ENCODE measurements around the gene LARP1. TPM values are rescaled to one million over a fixed set of nuclear protein-coding genes. Genes with fewer than 3 reads are reported as not detected.
A peak's percentile ranks its signal among the peaks of the same experiment; 100 is the strongest.

The LARP1 gene
- total RNA-seq, 6 donors from 2014 or later: 107 to 154 (median 129) TPM

- Histone ChIP-seq H3K4me1 (peaks cover 0 to 5% (median 2%) of the 10 kb centered on the region in 4 donors), H3K36me3 (peaks cover 2 to 87% (median 51%) of the 10 kb centered on the region in 4 donors), H3K27me3 (no peaks in the 10 kb centered on the region), H3K4me3 (no peak overlapping the region), H3K9me3 (no peaks in the 10 kb centered on the region), H3K27ac (peak overlapping the region in 1 of 4 donors; percentile 2)
- TF ChIP-seq CTCF (IDR thresholded peaks at IDR 0.05) (no peak), POLR2AphosphoS5 (IDR thresholded peaks at IDR 0.05) (no peak), POLR2A (IDR thresholded peaks at IDR 0.05) (no peak), EP300 (IDR thresholded peaks at IDR 0.05) (no peak)
- ATAC-seq (ENCODE audit: low FRiP score in 2 of 2): peak in 1 of 2 donors; percentile 38
- WGBS, 2 donors: 72 to 78% methylated on average over 7 of the region's 7 CpGs
- no peak for DNase-seq
Observed at GRCh38 chr5:154794525-154795234, 39.5 kb downstream of the LARP1 start.

- peak in 1 of 2 donors; percentile 43 for ATAC-seq (ENCODE audit: low FRiP score in 2 of 2)
- H3K36me3 ChIP-seq: peaks cover 6 to 88% (median 57%) of the 10 kb centered on the region in 4 donors
- H3K27ac ChIP-seq: peak overlapping the region in 1 of 4 donors; percentile 2
- 80 to 82% methylated on average over 3 of the region's 3 CpGs for WGBS, 2 donors
- TF ChIP-seq POLR2AphosphoS5 (IDR thresholded peaks at IDR 0.05): no peak
- no peak for TF ChIP-seq EP300 (IDR thresholded peaks at IDR 0.05)
- TF ChIP-seq POLR2A (IDR thresholded peaks at IDR 0.05): no peak
- no peak for TF ChIP-seq CTCF (IDR thresholded peaks at IDR 0.05)
- no peaks in the 10 kb centered on the region for H3K27me3 ChIP-seq
- no peak overlapping the region for H3K4me3 ChIP-seq
- no peak for DNase-seq
- H3K9me3 ChIP-seq: no peaks in the 10 kb centered on the region
- peaks cover 0 to 5% (median 2%) of the 10 kb centered on the region in 4 donors for H3K4me1 ChIP-seq
Observed at GRCh38 chr5:154795235-154795596, 40.0 kb downstream of the LARP1 start.

- H3K4me3 ChIP-seq: no peak overlapping the region
- ATAC-seq (ENCODE audit: low FRiP score in 2 of 2): no peak
- no peaks in the 10 kb centered on the region for H3K9me3 ChIP-seq
- peaks cover 27 to 88% (median 66%) of the 10 kb centered on the region in 4 donors for H3K36me3 ChIP-seq
- peaks cover 0 to 5% (median 2%) of the 10 kb centered on the region in 4 donors for H3K4me1 ChIP-seq
- TF ChIP-seq POLR2AphosphoS5 (IDR thresholded peaks at IDR 0.05): no peak
- no peak for TF ChIP-seq CTCF (IDR thresholded peaks at IDR 0.05)
- TF ChIP-seq POLR2A (IDR thresholded peaks at IDR 0.05): no peak
- no peak for TF ChIP-seq EP300 (IDR thresholded peaks at IDR 0.05)
- WGBS, 2 donors: 81 to 86% methylated on average over 4 of the region's 4 CpGs
- no peak overlapping the region for H3K27ac ChIP-seq
- no peaks in the 10 kb centered on the region for H3K27me3 ChIP-seq
- no peak for DNase-seq
Observed at GRCh38 chr5:154797762-154798161, 42.6 kb downstream of the LARP1 start.

- TF ChIP-seq POLR2A (IDR thresholded peaks at IDR 0.05) (no peak), POLR2AphosphoS5 (IDR thresholded peaks at IDR 0.05) (no peak), EP300 (IDR thresholded peaks at IDR 0.05) (no peak), CTCF (IDR thresholded peaks at IDR 0.05) (no peak)
- H3K27ac ChIP-seq: no peak overlapping the region
- no peaks in the 10 kb centered on the region for H3K9me3 ChIP-seq
- DNase-seq (no peak), ATAC-seq (ENCODE audit: low FRiP score in 2 of 2) (no peak)
- no peaks in the 10 kb centered on the region for H3K27me3 ChIP-seq
- H3K36me3 ChIP-seq: peaks cover 45 to 88% (median 75%) of the 10 kb centered on the region in 4 donors
- H3K4me1 ChIP-seq: no peaks in the 10 kb centered on the region
- no peak overlapping the region for H3K4me3 ChIP-seq
Observed at GRCh38 chr5:154800582-154800981, 45.4 kb downstream of the LARP1 start.

- H3K27ac ChIP-seq: no peak overlapping the region
Observed at GRCh38 chr5:154801083-154801482, 45.9 kb downstream of the LARP1 start.

More at GRCh38 chr5:154801083-154801482, 45.9 kb downstream of the LARP1 start:
- peaks cover 49 to 92% (median 80%) of the 10 kb centered on the region in 4 donors for H3K36me3 ChIP-seq
- H3K27me3 ChIP-seq: no peaks in the 10 kb centered on the region
- ATAC-seq (ENCODE audit: low FRiP score in 2 of 2) (no peak), DNase-seq (no peak)
- no peaks in the 10 kb centered on the region for H3K4me1 ChIP-seq
- no peaks in the 10 kb centered on the region for H3K9me3 ChIP-seq
- 95 to 98% methylated on average over 3 of the region's 3 CpGs for WGBS, 2 donors
- no peak for TF ChIP-seq CTCF (IDR thresholded peaks at IDR 0.05)
- TF ChIP-seq POLR2AphosphoS5 (IDR thresholded peaks at IDR 0.05): no peak
- TF ChIP-seq POLR2A (IDR thresholded peaks at IDR 0.05): no peak
- no peak for TF ChIP-seq EP300 (IDR thresholded peaks at IDR 0.05)
- no peak overlapping the region for H3K4me3 ChIP-seq

Data from upper lobe of left lung (tissue), 6 donors.